Measurements from ENCODE around the gene UHRF2. TPM values are rescaled to one million over a fixed set of nuclear protein-coding genes. Genes with fewer than 3 reads are reported as not detected.

Gene UHRF2
- total and polyA plus RNA-seq, 2 of the 13 experiments (the other 11 are each of a cell fraction or from before 2014, with no cell fraction given) = 42.1 to 44.2 TPM

DNA sequence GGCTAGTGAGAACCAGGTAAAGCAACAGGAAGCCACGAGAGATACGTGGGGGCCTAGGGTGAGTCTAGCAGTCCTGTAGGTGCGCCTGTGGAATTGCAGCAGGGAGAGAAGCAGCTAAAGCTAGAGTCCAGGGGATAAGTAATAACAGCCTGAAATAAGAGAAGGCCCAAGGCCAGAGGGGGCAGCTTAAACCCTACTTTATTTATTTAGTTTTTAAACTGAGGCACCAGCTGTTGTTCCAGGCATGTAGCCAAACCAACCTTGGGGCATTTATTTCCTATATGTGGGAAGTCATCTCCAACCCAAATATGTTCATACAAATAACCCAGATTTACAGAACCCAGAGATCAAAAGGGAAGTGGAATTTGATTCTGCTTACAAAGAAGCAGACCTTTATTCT, 139.0 kb downstream of the UHRF2 start (continued):
- TF ChIP-seq, protein P1, sequence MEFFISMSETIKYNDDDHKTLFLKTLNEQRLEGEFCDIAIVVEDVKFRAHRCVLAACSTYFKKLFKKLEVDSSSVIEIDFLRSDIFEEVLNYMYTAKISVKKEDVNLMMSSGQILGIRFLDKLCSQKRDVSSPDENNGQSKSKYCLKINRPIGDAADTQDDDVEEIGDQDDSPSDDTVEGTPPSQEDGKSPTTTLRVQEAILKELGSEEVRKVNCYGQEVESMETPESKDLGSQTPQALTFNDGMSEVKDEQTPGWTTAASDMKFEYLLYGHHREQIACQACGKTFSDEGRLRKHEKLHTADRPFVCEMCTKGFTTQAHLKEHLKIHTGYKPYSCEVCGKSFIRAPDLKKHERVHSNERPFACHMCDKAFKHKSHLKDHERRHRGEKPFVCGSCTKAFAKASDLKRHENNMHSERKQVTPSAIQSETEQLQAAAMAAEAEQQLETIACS (CRISPR knock-in tag; IDR thresholded peaks at IDR 0.05) = no peak
- TF ChIP-seq SIX1 (CRISPR knock-in tag; IDR thresholded peaks at IDR 0.05; ENCODE audit: borderline replicate concordance) = 0 out of 2 replicates have a peak, but pooled peaks have one; percentile 19
- no peak for TF ChIP-seq ZMAT3 (CRISPR knock-in tag; conservative IDR thresholded peaks at IDR 0.05)
- TF ChIP-seq ZNF616 (CRISPR knock-in tag; IDR thresholded peaks at IDR 0.05; ENCODE audit: low read depth) = no peak
- no peak for TF ChIP-seq BATF2 (CRISPR knock-in tag; IDR thresholded peaks at IDR 0.05)
- TF ChIP-seq FOXC1 (CRISPR knock-in tag; IDR thresholded peaks at IDR 0.05; ENCODE audit: borderline replicate concordance) = 0 out of 2 replicates have a peak, but pooled peaks have one; percentile 21
- TF ChIP-seq ZNF563 (CRISPR knock-in tag; IDR thresholded peaks at IDR 0.05) = no peak
- no peak for TF ChIP-seq BORCS8-MEF2B (CRISPR knock-in tag; IDR thresholded peaks at IDR 0.05)
- TF ChIP-seq PHF21A (CRISPR knock-in tag; IDR thresholded peaks at IDR 0.05) = 0 out of 2 replicates have a peak, but pooled peaks have one; percentile 26
- no peak for TF ChIP-seq SMC3 (IDR thresholded peaks at IDR 0.05; ENCODE audit: low read length)
- TF ChIP-seq, protein P2, sequence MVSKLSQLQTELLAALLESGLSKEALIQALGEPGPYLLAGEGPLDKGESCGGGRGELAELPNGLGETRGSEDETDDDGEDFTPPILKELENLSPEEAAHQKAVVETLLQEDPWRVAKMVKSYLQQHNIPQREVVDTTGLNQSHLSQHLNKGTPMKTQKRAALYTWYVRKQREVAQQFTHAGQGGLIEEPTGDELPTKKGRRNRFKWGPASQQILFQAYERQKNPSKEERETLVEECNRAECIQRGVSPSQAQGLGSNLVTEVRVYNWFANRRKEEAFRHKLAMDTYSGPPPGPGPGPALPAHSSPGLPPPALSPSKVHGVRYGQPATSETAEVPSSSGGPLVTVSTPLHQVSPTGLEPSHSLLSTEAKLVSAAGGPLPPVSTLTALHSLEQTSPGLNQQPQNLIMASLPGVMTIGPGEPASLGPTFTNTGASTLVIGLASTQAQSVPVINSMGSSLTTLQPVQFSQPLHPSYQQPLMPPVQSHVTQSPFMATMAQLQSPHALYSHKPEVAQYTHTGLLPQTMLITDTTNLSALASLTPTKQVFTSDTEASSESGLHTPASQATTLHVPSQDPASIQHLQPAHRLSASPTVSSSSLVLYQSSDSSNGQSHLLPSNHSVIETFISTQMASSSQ (IDR thresholded peaks at IDR 0.05; ENCODE audit: low read depth) = no peak
- TF ChIP-seq, protein P2 (CRISPR knock-in tag; IDR thresholded peaks at IDR 0.05; ENCODE audit: borderline replicate concordance) = no peak
- TF ChIP-seq ZBTB8A (CRISPR knock-in tag; IDR thresholded peaks at IDR 0.05; ENCODE audit: borderline replicate concordance, low read depth) = no peak
- TF ChIP-seq ZNF256 (CRISPR knock-in tag; conservative IDR thresholded peaks at IDR 0.05) = no peak
- no peak for TF ChIP-seq ZNF841 (CRISPR knock-in tag; IDR thresholded peaks at IDR 0.05; ENCODE audit: borderline replicate concordance)
- no peak for TF ChIP-seq ZNF44 (CRISPR knock-in tag; IDR thresholded peaks at IDR 0.05)
- TF ChIP-seq, protein P3, sequence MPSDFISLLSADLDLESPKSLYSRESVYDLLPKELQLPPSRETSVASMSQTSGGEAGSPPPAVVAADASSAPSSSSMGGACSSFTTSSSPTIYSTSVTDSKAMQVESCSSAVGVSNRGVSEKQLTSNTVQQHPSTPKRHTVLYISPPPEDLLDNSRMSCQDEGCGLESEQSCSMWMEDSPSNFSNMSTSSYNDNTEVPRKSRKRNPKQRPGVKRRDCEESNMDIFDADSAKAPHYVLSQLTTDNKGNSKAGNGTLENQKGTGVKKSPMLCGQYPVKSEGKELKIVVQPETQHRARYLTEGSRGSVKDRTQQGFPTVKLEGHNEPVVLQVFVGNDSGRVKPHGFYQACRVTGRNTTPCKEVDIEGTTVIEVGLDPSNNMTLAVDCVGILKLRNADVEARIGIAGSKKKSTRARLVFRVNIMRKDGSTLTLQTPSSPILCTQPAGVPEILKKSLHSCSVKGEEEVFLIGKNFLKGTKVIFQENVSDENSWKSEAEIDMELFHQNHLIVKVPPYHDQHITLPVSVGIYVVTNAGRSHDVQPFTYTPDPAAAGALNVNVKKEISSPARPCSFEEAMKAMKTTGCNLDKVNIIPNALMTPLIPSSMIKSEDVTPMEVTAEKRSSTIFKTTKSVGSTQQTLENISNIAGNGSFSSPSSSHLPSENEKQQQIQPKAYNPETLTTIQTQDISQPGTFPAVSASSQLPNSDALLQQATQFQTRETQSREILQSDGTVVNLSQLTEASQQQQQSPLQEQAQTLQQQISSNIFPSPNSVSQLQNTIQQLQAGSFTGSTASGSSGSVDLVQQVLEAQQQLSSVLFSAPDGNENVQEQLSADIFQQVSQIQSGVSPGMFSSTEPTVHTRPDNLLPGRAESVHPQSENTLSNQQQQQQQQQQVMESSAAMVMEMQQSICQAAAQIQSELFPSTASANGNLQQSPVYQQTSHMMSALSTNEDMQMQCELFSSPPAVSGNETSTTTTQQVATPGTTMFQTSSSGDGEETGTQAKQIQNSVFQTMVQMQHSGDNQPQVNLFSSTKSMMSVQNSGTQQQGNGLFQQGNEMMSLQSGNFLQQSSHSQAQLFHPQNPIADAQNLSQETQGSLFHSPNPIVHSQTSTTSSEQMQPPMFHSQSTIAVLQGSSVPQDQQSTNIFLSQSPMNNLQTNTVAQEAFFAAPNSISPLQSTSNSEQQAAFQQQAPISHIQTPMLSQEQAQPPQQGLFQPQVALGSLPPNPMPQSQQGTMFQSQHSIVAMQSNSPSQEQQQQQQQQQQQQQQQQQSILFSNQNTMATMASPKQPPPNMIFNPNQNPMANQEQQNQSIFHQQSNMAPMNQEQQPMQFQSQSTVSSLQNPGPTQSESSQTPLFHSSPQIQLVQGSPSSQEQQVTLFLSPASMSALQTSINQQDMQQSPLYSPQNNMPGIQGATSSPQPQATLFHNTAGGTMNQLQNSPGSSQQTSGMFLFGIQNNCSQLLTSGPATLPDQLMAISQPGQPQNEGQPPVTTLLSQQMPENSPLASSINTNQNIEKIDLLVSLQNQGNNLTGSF (CRISPR knock-in tag; IDR thresholded peaks at IDR 0.05) = no peak
- TF ChIP-seq TBX3 (IDR thresholded peaks at IDR 0.05; ENCODE audit: borderline replicate concordance) = no peak
